Measurements from ENCODE around the gene NANS. TPM values are rescaled to one million over a fixed set of nuclear protein-coding genes. Genes with fewer than 3 reads are reported as not detected.

NANS gene
- total and polyA plus RNA-seq, 2 of the 8 experiments (the other 6 are each of a cell fraction or from before 2014, with no cell fraction given): 56.5 to 67.3 TPM

- ChIA-PET CTCF (ENCODE audit: partially characterized antibody) (interaction anchor here (0.9 to 1.7 kb wide), 3 partner anchors 11 to 60 kb away, joined by 3 to 5 read pairs (median 3); no protein-coding TSS in a partner anchor), POLR2A (ENCODE audit: partially characterized antibody) (no interaction called here)
- H3K4ac ChIP-seq (replicated peaks; ENCODE audit: insufficient read length, low read depth, low read length): no peak overlapping the region
- H3K79me2 ChIP-seq (ENCODE audit: control insufficient read depth in 1 of 2, insufficient read depth in 2 of 2, low read length in 2 of 2): peaks cover 0 to 4% of the 10 kb centered on the region in 2 experiments; a peak in 1 of 4 replicates
- H3K56ac ChIP-seq (replicated peaks; ENCODE audit: insufficient read length, low read depth, low read length): no peak overlapping the region
- H3K9ac ChIP-seq (replicated peaks in 1 of 4; ENCODE audit: extremely low read depth in 1 of 4, low read depth in 3 of 4, low read length in 3 of 4): no peak overlapping the region
- H2BK5ac ChIP-seq (ENCODE audit: low read depth, low read length): no peak overlapping the region
- no peak overlapping the region for H2AK5ac ChIP-seq (ENCODE audit: low read depth, low read length)
- no peaks in the 10 kb centered on the region for H3K9me3 ChIP-seq (ENCODE audit: insufficient read depth in 2 of 2, low read depth in 1 of 2, low read length in 1 of 2)
- no peak overlapping the region for H3K4me2 ChIP-seq (ENCODE audit: insufficient read depth in 1 of 2, low read depth in 2 of 2, low read length in 2 of 2)
- peaks cover 7% of the 10 kb centered on the region; the same call in 1 of the 2 replicates for H3K79me1 ChIP-seq (ENCODE audit: low read depth, low read length)
- H2BK120ac ChIP-seq (replicated peaks; ENCODE audit: low read depth, low read length): no peak overlapping the region
- H4K20me1 ChIP-seq (replicated peaks in 1 of 2; ENCODE audit: control insufficient read depth in 1 of 2, insufficient read depth in 2 of 2, low read length in 2 of 2): peaks cover 2 to 6% of the 10 kb centered on the region in 2 experiments
- TF ChIP-seq KDM4A (IDR thresholded peaks at IDR 0.05; ENCODE audit: low read depth, low read length, severe bottlenecking) (no peak), SIN3A (conservative IDR thresholded peaks at IDR 0.05 in 1 of 2, IDR thresholded peaks at IDR 0.05 in 1 of 2; ENCODE audit: low read depth in 1 of 2, low read length in 2 of 2) (no peak)
- H4K5ac ChIP-seq (ENCODE audit: insufficient read length, low read depth, low read length): no peak overlapping the region
- H3K36me3 ChIP-seq (ENCODE audit: control insufficient read depth in 2 of 4, insufficient read depth in 4 of 4, low read length in 3 of 4): peaks cover 0 to 26% (median 7%) of the 10 kb centered on the region in 4 experiments; a peak in 6 of 8 replicates
- 84% methylated on average over 3 of the region's 3 CpGs; no CpG with 5 or more reads in 1 of the 2 experiments for WGBS, 2 experiments (ENCODE audit: extremely low coverage in 1 of 2, insufficient coverage in 1 of 2, insufficient read length in 1 of 2, insufficient replicate concordance in 2 of 2, low coverage in 1 of 2, low lambda C conversion rate in 2 of 2, missing lambda C conversion rate in 1 of 2)
- no peaks in the 10 kb centered on the region for H3K23me2 ChIP-seq (ENCODE audit: low read depth, low read length)
- no peak overlapping the region for H4K8ac ChIP-seq (ENCODE audit: extremely low read depth, insufficient read depth, low read length)
- FAIRE-seq (no peak), DNase-seq (ENCODE audit: low read depth in 1 of 2, low spot score in 2 of 2) (no peak)
- no peak overlapping the region for H3K4me3 ChIP-seq (ENCODE audit: extremely low read depth in 1 of 4, insufficient read depth in 2 of 4, low read depth in 3 of 4, low read length in 4 of 4)
- H2BK15ac ChIP-seq (ENCODE audit: low read length): no peak overlapping the region
- no peak overlapping the region for H2BK20ac ChIP-seq (ENCODE audit: low read length)
- H3K4me1 ChIP-seq (replicated peaks in 1 of 4; ENCODE audit: control insufficient read depth in 3 of 4, insufficient read depth in 4 of 4, low read length in 3 of 4): peaks cover 0 to 4% (median 2%) of the 10 kb centered on the region in 4 experiments; a peak in 1 of 7 replicates
- no peak overlapping the region for H2BK12ac ChIP-seq (ENCODE audit: low read depth, low read length)
- H3K27ac ChIP-seq (ENCODE audit: low read depth, low read length): no peak overlapping the region
- no peaks in the 10 kb centered on the region; a peak in 1 of 7 replicates for H3K27me3 ChIP-seq (replicated peaks in 1 of 4; ENCODE audit: control insufficient read depth in 3 of 4, extremely low read depth in 1 of 4, insufficient read depth in 3 of 4, low read length in 3 of 4)
- H4K91ac ChIP-seq (replicated peaks; ENCODE audit: insufficient read length, low read length): no peak overlapping the region
- H3K23ac ChIP-seq (ENCODE audit: insufficient read length): no peak overlapping the region
- H2AFZ ChIP-seq (ENCODE audit: low read length): no peak overlapping the region
- H3K18ac ChIP-seq (ENCODE audit: extremely low read depth, low read length): no peak overlapping the region
- H3K14ac ChIP-seq (ENCODE audit: insufficient read length): no peak overlapping the region
Observed at GRCh38 chr9:98062161-98062560, 5.6 kb downstream of the NANS start.
